SK-N-MC (cell line): ENCODE data around the gene KAZN.

Source experiments
- EZH2 ChIP-seq: fragments of 200-600 bp; sonication (generic); IDR thresholded peaks from one replicate; pipeline ENCODE4 v1.6.1; 2017; ENCODE audit warnings: antibody characterized with exemption
- POLR2AphosphoS5 ChIP-seq: IDR thresholded peaks from 2 replicates; pipeline ENCODE4 v1.6.1; 2012; ENCODE audit warnings: mild to moderate bottlenecking, low read depth, low read length, borderline replicate concordance

DNA sequence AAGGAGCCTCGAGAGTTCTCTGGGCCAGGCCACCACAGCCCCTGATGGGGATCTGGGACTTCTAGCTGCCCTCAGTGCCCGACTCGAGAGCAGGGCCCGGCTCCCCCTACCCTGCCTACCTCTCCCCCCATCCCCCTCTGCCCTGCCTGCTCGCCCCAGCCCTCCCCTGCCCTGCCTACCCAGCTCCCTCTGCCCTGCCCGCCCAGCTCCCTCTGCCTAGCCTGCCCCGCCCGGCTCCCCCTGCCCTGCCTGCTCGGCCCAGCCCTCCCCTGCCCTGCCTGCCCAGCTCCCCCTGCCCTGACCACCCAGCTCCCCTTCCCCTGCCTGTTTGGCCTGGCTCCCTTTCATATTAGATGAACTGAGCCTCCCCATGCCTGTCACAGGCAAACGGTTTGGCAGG is 437.6 kb downstream of the KAZN start:
- TF ChIP-seq EZH2 (no peak), POLR2AphosphoS5 (no peak)
